GF-D8 (cell line): ENCODE data around the gene CNOT3.
"Not testable (repeated sequence)": the region's sequence is repeated elsewhere in the genome, so short reads cannot be mapped to it uniquely, and the experiment has no call there.

Experiments used
- DNase-seq: peaks from one replicate; lab custom pipeline; 2025; lab: John Stamatoyannopoulos, UW

The CNOT3 gene

GRCh38 chr19:54137699-54138488, at the start of gene CNOT3:
CNOT3 (plus strand) TSS chr19:54137762; CDS start chr19:54142979, 5,217 bp downstream.
- DNase-seq, result no peak

GRCh38 chr19:54094426-54095000, 43.0 kb upstream of the CNOT3 start:
- DNase-seq, result no peak

GRCh38 chr19:54095136-54095858, 42.3 kb upstream of the CNOT3 start:
- DNase-seq, result no peak

GRCh38 chr19:54095859-54096616, 41.5 kb upstream of the CNOT3 start:
- not testable (repeated sequence) for DNase-seq

GRCh38 chr19:54096617-54097106, 40.9 kb upstream of the CNOT3 start:
- peak; percentile 35 for DNase-seq

GRCh38 chr19:54099190-54099902, 38.2 kb upstream of the CNOT3 start:
- DNase-seq, result no peak

- DNase-seq, result not testable (repeated sequence)
Observed at GRCh38 chr19:54099903-54100255, 37.7 kb upstream of the CNOT3 start.

- DNase-seq, result peak; percentile 80
Observed at GRCh38 chr19:54100561-54100960, 37.0 kb upstream of the CNOT3 start, which contains the start of gene OSCAR. OSCAR (minus strand) TSS chr19:54100803; CDS start chr19:54100792, 11 bp downstream.

GRCh38 chr19:54102421-54103169, 35.0 kb upstream of the CNOT3 start, which contains the start of gene NDUFA3:
NDUFA3 (plus strand) TSS chr19:54102855; CDS start chr19:54102879, 24 bp downstream.
- DNase-seq, result peak; percentile 93

- no peak for DNase-seq
Observed at GRCh38 chr19:54104998-54105715, 32.4 kb upstream of the CNOT3 start.

GRCh38 chr19:54105796-54106195, 31.8 kb upstream of the CNOT3 start:
- no peak for DNase-seq

GRCh38 chr19:54106716-54107115, 30.8 kb upstream of the CNOT3 start:
- no peak for DNase-seq

- no peak for DNase-seq
Observed at GRCh38 chr19:54107876-54108490, 29.6 kb upstream of the CNOT3 start.

GRCh38 chr19:54108496-54108895, 29.1 kb upstream of the CNOT3 start:
- no peak for DNase-seq

- no peak for DNase-seq
Observed at GRCh38 chr19:54109651-54110050, 27.9 kb upstream of the CNOT3 start.

GRCh38 chr19:54114340-54115108, 23.0 kb upstream of the CNOT3 start:
- DNase-seq, result peak; percentile 42

GRCh38 chr19:54115109-54116063, 22.2 kb upstream of the CNOT3 start, which contains the start of the genes PRPF31 and TFPT:
PRPF31 (plus strand) TSS chr19:54115754; CDS start chr19:54118279, 2,525 bp downstream.
TFPT (minus strand) TSS chr19:54115657; CDS start chr19:54115269, 388 bp downstream.
- peak; percentile 90 for DNase-seq
